H9 (cell line): ENCODE results near the gene SFXN5. TPM values are rescaled to one million over a fixed set of nuclear protein-coding genes. Genes with fewer than 3 reads are reported as not detected.
"Not testable (repeated sequence)": the region's sequence is repeated elsewhere in the genome, so short reads cannot be mapped to it uniquely, and the experiment has no call there.

Experiments
- DNase-seq: peaks from one replicate; pipeline ENCODE4 v3.0.0-alpha.2; 2017
- H2AFZ ChIP-seq: one replicate; pipeline ENCODE4 v1.6.1; 2013; ENCODE audit warnings: mild to moderate bottlenecking, low read length, control low read depth, moderate library complexity
- H2AK5ac ChIP-seq: 2 replicates; pipeline ENCODE4 v1.6.1; 2013; ENCODE audit warnings: low read length, control low read depth, mixed read lengths; ENCODE audit not compliant: insufficient read length
- H2BK120ac ChIP-seq: one replicate; pipeline ENCODE4 v1.6.1; 2013; ENCODE audit warnings: low read depth, mild to moderate bottlenecking, low read length, control low read depth, inconsistent platforms; ENCODE audit not compliant: poor library complexity, severe bottlenecking
- H2BK12ac ChIP-seq: 2 replicates; pipeline ENCODE4 v1.6.1; 2013; ENCODE audit warnings: low read length, control low read depth, mixed read lengths, low read depth; ENCODE audit not compliant: insufficient read length
- H2BK15ac ChIP-seq: 2 replicates; pipeline ENCODE4 v1.6.1; 2013; ENCODE audit warnings: low read depth, low read length, control low read depth
- H2BK20ac ChIP-seq: one replicate; pipeline ENCODE4 v1.6.1; 2013; ENCODE audit warnings: low read depth, mild to moderate bottlenecking, low read length, control low read depth, inconsistent platforms; ENCODE audit not compliant: poor library complexity, severe bottlenecking
- H2BK5ac ChIP-seq: 2 replicates; pipeline ENCODE4 v1.6.1; 2013; ENCODE audit warnings: low read length, control low read depth, mixed read lengths; ENCODE audit not compliant: insufficient read length
- H3K14ac ChIP-seq: 2 replicates; pipeline ENCODE4 v1.6.1; 2013; ENCODE audit warnings: low read length, control low read depth; ENCODE audit not compliant: insufficient read depth
- H3K18ac ChIP-seq: 2 replicates; pipeline ENCODE4 v1.6.1; 2013; ENCODE audit warnings: low read depth, mild to moderate bottlenecking, mixed read lengths, low read length, control low read depth; ENCODE audit not compliant: insufficient read length
- H3K23ac ChIP-seq: 2 replicates; pipeline ENCODE4 v1.6.1; 2013; ENCODE audit warnings: low read length, control low read depth, mixed read lengths, low read depth; ENCODE audit not compliant: insufficient read length
- H3K23me2 ChIP-seq: 2 replicates; pipeline ENCODE4 v1.6.1; 2013; ENCODE audit warnings: low read depth, mild to moderate bottlenecking, mixed read lengths, low read length, control low read depth; ENCODE audit not compliant: insufficient read length, poor library complexity, severe bottlenecking
- H3K27ac ChIP-seq: 2 replicates; pipeline ENCODE4 v1.5.1; 2013; ENCODE audit warnings: low read length, control low read depth, mixed read lengths, low read depth; ENCODE audit not compliant: insufficient read length
- H3K27me3 ChIP-seq: 2 replicates; pipeline ENCODE4 v1.6.1; 2013; ENCODE audit warnings: low read length, control low read depth, inconsistent platforms; ENCODE audit not compliant: insufficient read depth
- H3K4ac ChIP-seq: 2 replicates; pipeline ENCODE4 v1.6.1; 2013; ENCODE audit warnings: low read depth, mild to moderate bottlenecking, control low read depth, inconsistent platforms, low read length, moderate library complexity
- H3K4me1 ChIP-seq: 2 replicates; pipeline ENCODE4 v1.6.1; 2013; ENCODE audit warnings: low read length, control low read depth, inconsistent platforms; ENCODE audit not compliant: insufficient read depth
- H3K4me2 ChIP-seq: 2 replicates; pipeline ENCODE4 v1.6.1; 2013; ENCODE audit warnings: low read length, control low read depth, mixed read lengths; ENCODE audit not compliant: insufficient read length, insufficient read depth
- H3K56ac ChIP-seq: 2 replicates; pipeline ENCODE4 v1.6.1; 2013; ENCODE audit warnings: low read depth, mild to moderate bottlenecking, mixed read lengths, low read length, control low read depth; ENCODE audit not compliant: insufficient read length
- H3K79me1 ChIP-seq: 2 replicates; pipeline ENCODE4 v1.6.1; 2013; ENCODE audit warnings: low read depth, mild to moderate bottlenecking, moderate library complexity, low read length, control low read depth, inconsistent platforms; ENCODE audit not compliant: insufficient read depth, poor library complexity, severe bottlenecking
- H3K79me2 ChIP-seq: 2 replicates; pipeline ENCODE4 v1.6.1; 2013; ENCODE audit warnings: low read length, control low read depth, inconsistent platforms; ENCODE audit not compliant: insufficient read depth
- H3K9ac ChIP-seq: 2 replicates; pipeline ENCODE4 v1.6.1; 2013; ENCODE audit warnings: low read length, control low read depth, mixed read lengths; ENCODE audit not compliant: insufficient read length; ENCODE audit errors: extremely low read depth
- H3K9me3 ChIP-seq: one replicate; pipeline ENCODE4 v1.6.1; 2013; ENCODE audit warnings: low read depth, low read length, inconsistent platforms; ENCODE audit not compliant: control insufficient read depth
- H3T11ph ChIP-seq: one replicate; pipeline ENCODE4 v1.6.1; 2013; ENCODE audit warnings: mild to moderate bottlenecking, low read length, control low read depth, inconsistent platforms
- H4K20me1 ChIP-seq: one replicate; pipeline ENCODE4 v1.6.1; 2013; ENCODE audit not compliant: control insufficient read depth, insufficient read length, insufficient read depth
- H4K5ac ChIP-seq: 2 replicates; pipeline ENCODE4 v1.6.1; 2013; ENCODE audit warnings: low read depth, mild to moderate bottlenecking, mixed read lengths, low read length, control low read depth; ENCODE audit not compliant: insufficient read length
- H4K8ac ChIP-seq: replicated peaks from 2 replicates; pipeline ENCODE4 v1.6.1; 2013; ENCODE audit warnings: low read length, control low read depth, mixed read lengths, low read depth; ENCODE audit not compliant: insufficient read length
- H4K91ac ChIP-seq: 2 replicates; pipeline ENCODE4 v1.6.1; 2013; ENCODE audit warnings: low read depth, mild to moderate bottlenecking, moderate library complexity, mixed read lengths, low read length, control low read depth; ENCODE audit not compliant: insufficient read length
- H3K27ac Mint-ChIP-seq, 3 experiments: 2 replicates in 2 of 3; 3 replicates in 1 of 3; pipeline ENCODE4 v1.8.0; 2020 to 2021; ENCODE audit warnings: mixed read lengths in 3 of 3, mild to moderate bottlenecking in 1 of 3, moderate library complexity in 1 of 3
- H3K27me3 Mint-ChIP-seq: 2 replicates; pipeline ENCODE4 v1.8.0; 2021; ENCODE audit warnings: low read depth, mild to moderate bottlenecking, moderate library complexity, mixed read lengths
- H3K36me3 Mint-ChIP-seq, 3 experiments: 2 replicates in 2 of 3; 3 replicates in 1 of 3; pipeline ENCODE4 v1.8.0; 2020 to 2021; ENCODE audit warnings: low read depth in 3 of 3, mixed read lengths in 3 of 3; ENCODE audit not compliant: insufficient read depth in 1 of 3
- H3K4me1 Mint-ChIP-seq, 2 experiments: 2 replicates each; pipeline ENCODE4 v1.8.0; 2020; ENCODE audit warnings: mixed read lengths in 2 of 2
- H3K4me3 Mint-ChIP-seq, 2 experiments: 2 replicates in 1 of 2; 3 replicates in 1 of 2; pipeline ENCODE4 v1.8.0; 2020 to 2021; ENCODE audit warnings: mild to moderate bottlenecking in 2 of 2, mixed read lengths in 2 of 2, moderate library complexity in 1 of 2
- H3K9me3 Mint-ChIP-seq, 2 experiments: 2 replicates in 1 of 2; 3 replicates in 1 of 2; pipeline ENCODE4 v1.8.0; 2020; ENCODE audit warnings: mild to moderate bottlenecking in 2 of 2, mixed read lengths in 2 of 2, moderate library complexity in 1 of 2
- WGBS: extraction: QIAGEN DNeasy Blood & Tissue Kit; methylation state at CpG from one replicate; pipeline ENCODE4 v1.1.7; 2013; ENCODE audit warnings: missing lambda C conversion rate, low lambda C conversion rate, mixed read lengths; ENCODE audit not compliant: insufficient read length; ENCODE audit errors: extremely low coverage; 5-methylcytosine and 5-hydroxymethylcytosine counted together
- total RNA-seq: library from RNA; stranded (reverse); gene quantifications from 2 replicates; pipeline ENCODE4 v1.2.1, GENCODE V29; 2021
- TF ChIP-seq, protein P1 (sequence below): fragments of 200-600 bp; sonication (generic); conservative IDR thresholded peaks from 3 replicates; pipeline ENCODE4 v1.8.0; 2021; ENCODE audit warnings: antibody characterized with exemption, mild to moderate bottlenecking

SFXN5 gene
- total RNA-seq, 1 experiment from 2014 or later: 30.9 TPM

DNA sequence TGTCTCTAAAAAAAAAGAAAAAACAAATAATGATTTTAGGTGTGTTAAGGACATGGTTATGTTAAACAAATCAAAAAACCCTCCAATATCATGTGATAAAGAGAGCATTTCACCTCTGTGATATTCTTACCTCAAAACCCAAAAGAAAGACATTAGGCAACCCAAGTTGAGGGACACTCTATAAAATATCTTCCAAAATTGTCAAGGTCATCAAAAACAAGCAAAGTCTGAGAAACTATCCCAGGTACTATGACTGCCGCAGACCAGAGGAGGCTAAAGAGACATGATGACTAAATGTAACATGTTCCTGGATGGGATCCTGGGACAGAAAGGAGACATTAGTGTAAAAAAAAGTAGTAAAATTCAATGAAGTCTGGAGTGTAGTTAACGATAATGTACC is 4.5 kb downstream of the SFXN5 start:
- H3K27ac Mint-ChIP-seq: no peak overlapping the region; a peak in 1 of 7 replicates
- no peak overlapping the region for H3K14ac ChIP-seq
- no peak overlapping the region for H3K18ac ChIP-seq
- no peak overlapping the region for H2BK120ac ChIP-seq
- H4K91ac ChIP-seq: no peak overlapping the region
- H4K20me1 ChIP-seq: peaks cover 2% of the 10 kb centered on the region
- H3K79me2 ChIP-seq: peaks cover 14% of the 10 kb centered on the region; the same call in 1 of the 2 replicates
- no peak overlapping the region for H2AFZ ChIP-seq
- H2BK15ac ChIP-seq: no peak overlapping the region
- no peak overlapping the region for H3K56ac ChIP-seq
- H3K4me1 Mint-ChIP-seq: peaks cover 43 to 51% of the 10 kb centered on the region in 2 experiments
- peaks cover under 1% of the 10 kb centered on the region for H3K27me3 Mint-ChIP-seq
- H3K27ac ChIP-seq: no peak overlapping the region
- no peak overlapping the region for H3K23ac ChIP-seq
- no peaks in the 10 kb centered on the region for H3K27me3 ChIP-seq
- H4K5ac ChIP-seq: no peak overlapping the region
- no peaks in the 10 kb centered on the region for H3K9me3 Mint-ChIP-seq
- H3K79me1 ChIP-seq: peaks cover 12% of the 10 kb centered on the region
- peaks cover 4% of the 10 kb centered on the region for H3K23me2 ChIP-seq
- no peak overlapping the region for H2BK5ac ChIP-seq
- WGBS: no CpG with 5 or more reads among the region's 2 CpGs
- peaks cover 5 to 15% (median 11%) of the 10 kb centered on the region in 3 experiments; a peak in 5 of 7 replicates for H3K36me3 Mint-ChIP-seq
- H2BK20ac ChIP-seq: no peak overlapping the region
- H3K4ac ChIP-seq: no peak overlapping the region
- no peak overlapping the region for H3T11ph ChIP-seq
- no peak overlapping the region for H4K8ac ChIP-seq
- no peak overlapping the region for H3K9ac ChIP-seq
- no peak overlapping the region for H2BK12ac ChIP-seq
- H3K4me3 Mint-ChIP-seq: no peak overlapping the region
- H2AK5ac ChIP-seq: no peak overlapping the region
- H3K9me3 ChIP-seq: no peaks in the 10 kb centered on the region
- DNase-seq: no peak
- TF ChIP-seq, protein P1, sequence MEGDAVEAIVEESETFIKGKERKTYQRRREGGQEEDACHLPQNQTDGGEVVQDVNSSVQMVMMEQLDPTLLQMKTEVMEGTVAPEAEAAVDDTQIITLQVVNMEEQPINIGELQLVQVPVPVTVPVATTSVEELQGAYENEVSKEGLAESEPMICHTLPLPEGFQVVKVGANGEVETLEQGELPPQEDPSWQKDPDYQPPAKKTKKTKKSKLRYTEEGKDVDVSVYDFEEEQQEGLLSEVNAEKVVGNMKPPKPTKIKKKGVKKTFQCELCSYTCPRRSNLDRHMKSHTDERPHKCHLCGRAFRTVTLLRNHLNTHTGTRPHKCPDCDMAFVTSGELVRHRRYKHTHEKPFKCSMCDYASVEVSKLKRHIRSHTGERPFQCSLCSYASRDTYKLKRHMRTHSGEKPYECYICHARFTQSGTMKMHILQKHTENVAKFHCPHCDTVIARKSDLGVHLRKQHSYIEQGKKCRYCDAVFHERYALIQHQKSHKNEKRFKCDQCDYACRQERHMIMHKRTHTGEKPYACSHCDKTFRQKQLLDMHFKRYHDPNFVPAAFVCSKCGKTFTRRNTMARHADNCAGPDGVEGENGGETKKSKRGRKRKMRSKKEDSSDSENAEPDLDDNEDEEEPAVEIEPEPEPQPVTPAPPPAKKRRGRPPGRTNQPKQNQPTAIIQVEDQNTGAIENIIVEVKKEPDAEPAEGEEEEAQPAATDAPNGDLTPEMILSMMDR: no peak
- H3K4me1 ChIP-seq: peaks cover 7% of the 10 kb centered on the region; the same call in 1 of the 2 replicates
- no peak overlapping the region for H3K4me2 ChIP-seq

DNA sequence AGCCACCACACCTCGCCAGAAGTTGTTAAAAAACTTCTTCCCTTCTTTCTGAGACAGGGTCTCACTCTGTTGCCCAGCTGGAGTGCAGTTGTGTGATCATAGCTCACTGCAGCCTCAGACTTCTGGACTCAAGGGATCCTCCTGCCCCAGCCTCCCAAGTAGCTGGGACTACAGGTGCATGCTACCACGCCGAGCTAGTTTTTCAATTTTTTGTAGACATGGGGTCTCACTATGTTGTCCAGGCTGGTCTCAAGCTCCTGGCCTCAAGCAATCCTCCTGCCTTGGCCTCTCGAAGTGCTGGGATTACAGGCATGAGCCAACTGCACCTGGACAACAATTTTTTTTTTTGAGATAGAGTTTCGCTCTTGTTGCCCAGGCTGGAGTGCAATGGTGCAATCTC is 6.4 kb downstream of the SFXN5 start:
- H3K4me1 ChIP-seq, H3K18ac ChIP-seq, H3K23ac ChIP-seq, H3K4ac ChIP-seq, H2AFZ ChIP-seq, H4K20me1 ChIP-seq, H3K27me3 Mint-ChIP-seq, H2AK5ac ChIP-seq, H3K27ac Mint-ChIP-seq, DNase-seq, H3K9ac ChIP-seq, H3K14ac ChIP-seq, H2BK120ac ChIP-seq, H2BK20ac ChIP-seq, H3K27ac ChIP-seq, H2BK12ac ChIP-seq, H3K9me3 Mint-ChIP-seq, H4K5ac ChIP-seq, H3T11ph ChIP-seq, H3K27me3 ChIP-seq, H3K4me3 Mint-ChIP-seq, H2BK15ac ChIP-seq, H3K9me3 ChIP-seq, H4K91ac ChIP-seq, H4K8ac ChIP-seq, H3K4me2 ChIP-seq, H3K23me2 ChIP-seq, H2BK5ac ChIP-seq, H3K56ac ChIP-seq: not testable (repeated sequence)
- H3K4me1 Mint-ChIP-seq: peaks cover 41 to 47% of the 10 kb centered on the region in 2 experiments
- WGBS: no CpG with 5 or more reads among the region's 5 CpGs
- peaks cover 6 to 17% (median 10%) of the 10 kb centered on the region in 3 experiments; a peak in 5 of 7 replicates for H3K36me3 Mint-ChIP-seq
- Histone ChIP-seq H3K79me1 (peaks cover 14% of the 10 kb centered on the region), H3K79me2 (peaks cover 15% of the 10 kb centered on the region; the same call in 1 of the 2 replicates)
